Anterior cingulate cortex (tissue), 58 donors: ENCODE results near the gene NID1.

Experiments used
- DNase-seq, 58 donors: peaks; one replicate each; lab custom pipeline; 2025; lab: John Stamatoyannopoulos, UW

NID1 gene

DNA sequence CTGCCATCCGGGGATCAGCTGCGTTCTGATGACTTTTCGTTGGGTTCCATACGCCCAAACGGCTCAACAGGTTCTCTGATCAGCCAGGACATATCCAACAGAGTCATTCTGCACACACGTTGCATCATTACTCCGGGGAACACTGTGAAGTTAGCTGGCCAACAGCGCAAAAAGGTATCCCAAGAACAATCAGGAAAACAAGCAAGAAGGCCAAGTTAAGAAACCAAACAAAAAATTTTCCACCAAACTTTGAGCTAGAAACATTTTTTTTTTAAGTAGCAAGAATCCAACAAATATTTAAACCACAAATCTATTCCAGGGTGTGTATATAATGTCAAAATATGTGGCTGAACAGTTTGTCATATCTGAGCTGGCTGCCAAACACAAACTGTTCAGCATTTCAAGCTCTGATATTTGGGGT is 29.2 kb downstream of the NID1 start:
- no peak for DNase-seq

- no peak for DNase-seq
Observed at GRCh38 chr1:236033336-236033735, 31.6 kb downstream of the NID1 start.

- no peak for DNase-seq
Observed at GRCh38 chr1:236030534-236030933, 34.4 kb downstream of the NID1 start.

DNA sequence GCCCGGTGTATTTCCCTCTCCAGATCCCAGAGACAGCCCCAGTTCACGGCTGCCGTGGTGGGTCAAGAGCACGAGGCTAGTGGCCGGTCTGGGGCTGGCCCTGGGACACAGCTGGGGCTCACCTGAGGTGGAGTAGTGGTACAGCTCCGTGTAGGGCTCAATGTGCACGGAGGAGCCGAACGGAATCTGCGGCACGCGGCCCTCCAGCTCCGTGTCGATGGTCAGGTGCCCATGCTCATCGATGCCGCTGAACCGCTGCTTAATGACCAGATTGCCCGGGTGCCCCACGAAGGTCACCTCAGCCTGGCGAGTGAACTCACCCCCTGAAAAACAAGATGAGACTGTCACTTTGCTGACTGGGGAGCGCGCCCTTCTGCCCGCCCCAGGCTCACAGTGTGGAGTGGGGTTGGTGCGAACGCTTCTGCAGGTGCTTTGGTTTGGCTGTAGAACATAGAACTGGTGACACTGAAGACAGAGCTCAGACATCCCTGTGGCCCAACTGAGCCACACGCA is 35.4 kb downstream of the NID1 start:
- DNase-seq: no peak

- no peak for DNase-seq
Observed at GRCh38 chr1:236027104-236027503, 37.8 kb downstream of the NID1 start.

- DNase-seq: no peak
Observed at GRCh38 chr1:236025836-236026235, 39.1 kb downstream of the NID1 start.

- no peak for DNase-seq
Observed at GRCh38 chr1:236024641-236025040, 40.2 kb downstream of the NID1 start.

- DNase-seq: no peak
Observed at GRCh38 chr1:236023926-236024565, 40.8 kb downstream of the NID1 start.

GRCh38 chr1:236021424-236022135 is 43.3 kb downstream of the NID1 start:
- DNase-seq: peak in 1 of 58 donors; percentile 0

DNA sequence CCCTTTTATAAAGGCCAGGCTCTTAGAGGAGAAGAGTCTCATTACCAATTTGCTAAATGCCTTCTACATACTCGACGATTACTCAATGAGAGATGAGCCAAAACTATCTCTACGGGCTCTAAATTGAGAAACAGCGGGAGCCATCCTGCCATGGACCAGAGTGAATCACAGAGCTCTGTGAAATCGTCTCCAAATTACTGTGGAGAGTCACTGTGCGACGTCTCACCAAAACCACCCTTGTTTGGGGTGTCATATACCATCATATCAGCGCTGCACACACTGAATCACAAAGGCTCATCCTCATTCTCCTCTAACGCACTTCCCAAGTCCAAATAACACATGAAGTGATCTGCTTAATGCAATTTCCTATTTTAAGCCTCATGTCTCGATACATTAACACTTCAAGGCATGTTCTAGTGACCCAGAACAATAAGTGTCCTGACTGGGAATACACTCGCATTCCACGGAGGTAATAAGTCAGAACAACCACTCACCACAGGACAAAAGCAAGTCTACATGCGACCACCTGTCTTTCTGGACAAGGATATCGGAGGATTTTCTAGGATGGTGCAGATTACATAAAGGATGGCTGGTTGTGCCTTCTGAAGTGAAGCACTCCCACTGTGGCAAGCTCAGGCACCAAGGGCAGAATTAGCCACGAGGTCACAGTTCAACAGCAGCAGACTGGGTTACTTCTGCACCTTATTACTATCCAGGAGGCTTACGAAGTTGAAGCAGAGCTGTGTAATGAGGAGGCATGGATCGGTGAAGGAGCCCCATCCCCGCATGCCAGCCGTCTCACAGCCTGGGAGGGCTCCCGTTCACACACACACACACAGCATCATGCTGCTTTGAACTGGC is 44.3 kb downstream of the NID1 start:
- no peak for DNase-seq

- DNase-seq: no peak
Observed at GRCh38 chr1:236018885-236019453, 45.9 kb downstream of the NID1 start.

GRCh38 chr1:236016782-236017400 is 48.0 kb downstream of the NID1 start:
- DNase-seq: no peak

- DNase-seq: no peak
Observed at GRCh38 chr1:236016083-236016482, 48.8 kb downstream of the NID1 start.

DNA sequence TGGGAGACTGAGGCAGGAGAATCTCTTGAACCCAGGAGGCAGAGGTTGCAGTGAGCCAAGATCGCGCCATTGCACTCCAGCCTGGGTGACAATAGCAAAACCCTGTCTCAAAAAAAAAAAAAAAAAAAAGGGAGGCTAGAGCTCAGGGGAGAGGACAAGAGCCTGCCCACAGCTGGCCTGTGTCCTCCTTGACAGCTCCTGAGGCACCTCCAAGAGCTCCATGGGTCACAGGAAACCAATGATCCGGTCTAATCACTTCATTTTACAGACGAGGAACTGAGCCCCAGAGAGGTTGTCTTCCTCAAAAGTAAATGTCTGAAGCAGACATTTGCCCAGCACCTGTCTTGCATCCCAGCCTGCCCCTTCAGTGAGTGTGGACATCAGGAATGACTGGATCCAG is 49.4 kb downstream of the NID1 start:
- no peak for DNase-seq

- no peak for DNase-seq
Observed at GRCh38 chr1:236013330-236013729, 51.6 kb downstream of the NID1 start.

DNA sequence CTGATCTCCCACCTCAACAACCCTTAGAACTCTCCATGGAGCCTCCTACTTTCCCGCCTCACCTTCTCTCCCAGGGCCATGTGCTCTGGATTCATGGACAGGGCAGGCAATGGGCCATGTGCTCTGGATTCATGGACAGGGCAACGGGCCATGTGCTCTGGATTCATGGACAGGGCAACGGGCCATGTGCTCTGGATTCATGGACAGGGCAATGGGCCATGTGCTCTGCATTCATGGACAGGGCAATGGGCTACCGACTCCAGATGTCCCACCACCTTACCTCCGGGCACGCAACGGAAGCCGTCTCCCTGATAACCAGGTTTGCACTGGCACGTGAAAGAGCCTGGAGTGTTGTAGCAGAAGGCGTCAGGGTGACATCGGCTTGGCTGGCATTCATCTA is 53.2 kb downstream of the NID1 start:
- DNase-seq: no peak

DNA sequence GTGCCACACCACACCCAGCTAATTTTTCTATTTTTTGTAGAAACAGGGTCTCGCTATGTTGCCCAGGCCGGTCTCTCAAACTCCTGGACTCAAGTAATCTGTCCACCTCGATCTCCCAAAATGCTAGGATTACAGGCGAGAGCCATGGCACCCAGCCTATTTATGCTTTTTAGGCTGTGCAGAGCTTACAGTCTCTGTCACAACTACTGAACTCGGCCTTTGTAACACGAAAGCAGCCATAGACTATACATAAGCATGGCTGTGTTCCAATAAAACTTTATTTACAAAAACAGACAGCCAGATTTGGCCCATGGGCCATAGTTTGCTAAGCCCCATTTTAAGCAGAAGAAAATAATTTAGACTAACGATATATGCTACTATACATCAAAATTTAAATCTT is 54.4 kb downstream of the NID1 start:
- no peak for DNase-seq

- no peak for DNase-seq
Observed at GRCh38 chr1:236009857-236010256, 55.0 kb downstream of the NID1 start.

DNA sequence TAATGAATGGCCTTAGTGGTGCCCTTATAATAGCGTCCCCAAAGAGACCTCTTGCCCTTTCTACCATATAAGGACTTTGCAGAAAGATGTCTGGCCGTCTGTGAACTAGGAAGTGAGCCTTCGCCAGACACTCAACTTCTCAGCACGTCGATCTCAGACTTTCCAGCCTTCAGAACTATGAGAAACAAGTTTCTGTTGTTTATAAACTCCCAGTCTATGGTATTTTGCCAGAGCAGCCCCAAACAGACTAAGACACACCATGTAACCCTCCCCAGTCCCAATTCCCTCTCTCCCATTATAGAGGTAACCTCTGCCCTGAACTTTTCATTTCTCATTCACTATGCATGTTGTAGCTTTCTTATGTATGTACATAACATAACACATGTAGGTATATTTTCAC is 55.7 kb downstream of the NID1 start:
- DNase-seq: no peak

- DNase-seq: no peak
Observed at GRCh38 chr1:236007781-236008180, 57.1 kb downstream of the NID1 start.
